Activated naive CD4-positive, alpha-beta T cell treated with anti-CD3 and anti-CD28 coated beads, Interleukin-2, amount 50 U/mL, for 16 hours (primary cell): ENCODE results near the gene TNNI2.
"Not testable (repeated sequence)": the region's sequence is repeated elsewhere in the genome, so short reads cannot be mapped to it uniquely, and the experiment has no call there.

Experiments used
- DNase-seq: peaks from one replicate; pipeline ENCODE4 v3.0.0-alpha.2; 2020

The TNNI2 gene

DNA sequence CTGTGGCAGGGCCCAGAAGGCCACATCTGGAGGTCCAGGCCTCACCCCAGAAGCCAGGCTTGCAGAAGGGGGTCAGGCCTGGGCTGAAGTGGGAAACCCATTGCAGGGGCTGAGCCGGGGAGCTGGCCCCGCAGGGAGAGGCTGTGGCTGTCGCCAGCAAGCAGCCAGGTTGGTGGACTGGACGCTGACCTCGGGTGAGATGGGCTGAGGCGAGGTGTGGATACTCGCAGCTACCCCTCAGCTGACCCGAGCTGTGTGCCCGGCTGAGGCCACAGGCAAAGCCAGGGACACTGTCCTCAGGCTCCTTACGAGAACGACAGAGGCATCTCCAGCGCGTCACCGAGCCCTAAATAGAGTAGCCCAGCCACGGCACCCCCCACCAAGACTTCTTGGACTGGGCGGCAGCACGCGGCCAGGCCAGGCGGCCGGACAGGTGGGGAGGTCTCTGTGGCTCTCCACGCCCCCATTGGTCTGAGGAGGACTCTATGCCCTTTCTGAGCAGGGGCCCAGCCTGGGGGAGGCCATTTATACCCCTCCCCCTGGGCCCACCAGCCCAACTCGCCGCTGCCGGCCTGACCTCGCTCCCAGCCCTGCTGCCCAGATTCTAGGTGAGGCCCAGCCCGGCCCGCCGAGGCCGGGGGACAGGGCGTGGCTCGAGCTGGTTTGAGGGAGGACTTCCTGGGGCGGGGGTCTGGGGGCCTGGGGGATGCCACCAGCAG is at the start of gene TNNI2:
Gene TNNI2, plus strand, starts transcription at position 556 of the 719 bp plus-strand sequence. CDS start 716 bp downstream, outside the sequence.
- DNase-seq: no peak

DNA sequence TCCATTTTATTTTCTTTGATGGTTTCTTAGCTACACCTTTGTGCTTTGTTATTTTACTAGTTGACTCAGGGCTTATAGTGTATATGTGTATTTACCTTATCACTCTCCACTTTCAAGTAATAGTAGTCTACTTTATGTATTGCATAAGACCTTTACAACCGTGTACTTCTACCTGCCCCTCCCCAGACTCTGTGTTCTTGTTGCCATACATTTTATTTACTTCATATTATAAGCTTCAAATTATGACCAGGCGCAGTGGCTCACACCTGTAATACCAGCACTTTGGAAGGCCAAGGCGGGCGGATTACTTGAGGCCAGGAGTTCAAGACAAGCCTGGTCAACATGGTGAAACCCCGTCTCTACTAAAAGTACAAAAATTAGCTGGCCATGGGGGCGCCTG is 46.9 kb upstream of the TNNI2 start:
- DNase-seq: no peak

DNA sequence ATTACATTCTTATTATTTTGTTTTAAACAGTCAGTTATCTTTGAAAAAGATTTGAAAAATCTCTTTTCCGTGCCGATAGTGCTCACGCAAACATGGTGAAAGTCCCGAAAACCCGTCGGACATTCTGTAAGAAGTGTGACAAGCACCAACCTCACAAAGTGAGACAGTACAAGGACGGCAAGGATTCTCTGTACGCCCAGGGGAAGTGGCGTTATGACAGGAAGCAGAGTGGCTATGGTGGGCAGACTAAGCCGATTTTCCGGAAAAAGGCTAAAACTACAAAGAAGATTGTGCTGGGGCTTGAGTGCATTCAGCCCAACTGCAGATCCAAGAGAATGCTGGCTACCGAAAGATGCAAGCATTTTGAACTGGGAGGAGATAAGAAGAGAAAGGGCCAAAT is 46.3 kb upstream of the TNNI2 start:
- DNase-seq: no peak

DNA sequence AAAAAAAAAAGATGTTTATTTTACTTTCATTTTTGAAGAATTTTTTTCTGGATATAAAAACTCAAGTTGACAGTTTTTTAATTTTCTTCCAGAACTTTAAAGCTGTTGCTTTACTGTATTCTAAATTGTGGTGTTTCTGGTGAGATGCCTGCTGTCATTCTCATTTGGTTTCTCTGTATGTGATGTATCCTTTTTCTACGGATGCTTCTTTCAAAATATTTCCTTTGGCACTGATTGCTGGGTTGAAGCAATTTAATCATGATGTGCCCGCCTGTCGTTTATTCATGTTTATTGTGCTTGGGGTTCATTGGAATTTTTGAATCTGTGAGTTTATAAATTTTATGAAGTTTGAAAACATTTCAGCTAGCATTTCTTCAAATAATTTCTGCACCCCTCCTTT is 45.7 kb upstream of the TNNI2 start:
- no peak for DNase-seq

DNA sequence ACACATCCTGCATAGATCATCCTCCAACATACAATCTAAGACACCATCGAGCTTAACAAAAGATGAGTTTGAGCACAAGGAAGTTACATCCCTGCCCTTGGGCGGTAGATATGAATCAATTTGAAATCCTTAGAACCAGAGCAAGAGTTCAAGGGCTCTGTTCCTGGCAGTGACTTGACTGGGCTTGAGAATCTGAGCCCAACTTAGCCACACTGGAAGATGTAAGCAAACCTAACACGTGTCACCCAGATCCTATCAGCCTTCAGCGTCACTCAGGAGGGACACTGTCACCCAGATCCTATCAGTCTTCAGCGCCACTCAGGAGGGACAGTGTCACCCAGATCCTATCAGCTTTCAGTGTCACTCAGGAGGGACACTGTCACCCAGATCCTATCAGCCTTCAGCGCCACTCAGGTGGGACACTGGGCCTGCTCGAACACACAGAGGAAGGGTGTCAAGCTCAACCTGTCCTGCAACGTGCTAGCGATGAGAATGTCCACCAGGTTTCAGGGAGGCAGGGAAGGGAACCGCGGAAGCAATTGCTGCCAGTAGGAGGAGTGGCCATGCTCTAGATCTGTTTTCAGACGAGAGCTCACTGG is 42.3 kb upstream of the TNNI2 start:
- DNase-seq: no peak

DNA sequence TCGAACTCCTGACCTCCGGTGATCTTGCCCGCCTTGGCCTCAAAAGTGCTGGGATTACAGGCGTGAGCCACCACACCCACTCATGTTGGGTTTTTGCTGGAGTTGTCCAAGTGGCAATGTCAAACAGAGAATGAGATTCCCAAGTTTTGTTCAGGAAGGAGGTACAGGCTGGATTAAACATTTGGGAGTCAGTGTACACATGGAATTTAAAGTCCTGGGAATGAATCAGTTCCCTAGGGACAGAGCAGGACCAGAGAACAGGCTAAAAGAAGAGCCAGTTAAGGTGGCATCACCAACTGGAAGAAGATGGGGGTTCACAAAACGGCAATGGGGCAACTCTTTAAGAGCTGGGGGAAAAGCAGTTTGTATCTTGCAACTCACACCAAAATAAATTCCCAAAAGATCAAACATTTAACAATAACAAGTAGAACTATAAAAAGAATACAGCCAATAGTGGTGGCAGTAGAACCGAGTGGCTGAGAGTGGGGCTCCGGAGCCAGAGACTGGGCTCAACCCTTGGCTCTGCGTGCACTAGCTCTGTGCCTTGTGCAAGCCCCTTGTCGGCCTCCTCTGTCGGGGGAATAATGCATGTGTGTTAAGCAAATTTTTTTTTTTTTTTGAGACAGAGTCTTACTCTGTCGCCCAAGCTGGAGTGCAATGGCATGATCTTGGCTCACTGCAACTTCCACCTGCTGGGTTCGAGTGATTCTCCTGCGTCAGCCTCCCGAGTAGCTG is 41.2 kb upstream of the TNNI2 start:
- no peak for DNase-seq

DNA sequence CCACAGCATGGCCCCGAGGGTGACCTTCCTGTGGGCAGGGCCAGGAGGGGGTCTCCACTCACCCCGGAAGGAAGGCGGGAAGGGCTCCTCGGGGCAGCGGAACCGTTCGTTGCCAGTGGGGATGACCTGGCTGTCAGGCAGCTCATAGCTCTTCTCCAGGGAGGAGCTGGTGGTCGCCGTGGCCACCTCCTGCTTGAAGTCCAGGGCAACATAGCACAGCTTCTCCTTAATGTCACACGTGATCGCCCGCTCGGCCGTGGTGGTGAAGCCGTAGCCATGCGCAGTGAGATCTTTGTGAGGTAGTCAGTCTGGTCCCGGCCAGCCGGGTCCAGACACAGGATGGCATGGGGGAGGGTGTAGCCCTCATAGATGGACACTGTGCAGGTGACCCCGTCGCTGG is 35.5 kb upstream of the TNNI2 start:
- DNase-seq: no peak

DNA sequence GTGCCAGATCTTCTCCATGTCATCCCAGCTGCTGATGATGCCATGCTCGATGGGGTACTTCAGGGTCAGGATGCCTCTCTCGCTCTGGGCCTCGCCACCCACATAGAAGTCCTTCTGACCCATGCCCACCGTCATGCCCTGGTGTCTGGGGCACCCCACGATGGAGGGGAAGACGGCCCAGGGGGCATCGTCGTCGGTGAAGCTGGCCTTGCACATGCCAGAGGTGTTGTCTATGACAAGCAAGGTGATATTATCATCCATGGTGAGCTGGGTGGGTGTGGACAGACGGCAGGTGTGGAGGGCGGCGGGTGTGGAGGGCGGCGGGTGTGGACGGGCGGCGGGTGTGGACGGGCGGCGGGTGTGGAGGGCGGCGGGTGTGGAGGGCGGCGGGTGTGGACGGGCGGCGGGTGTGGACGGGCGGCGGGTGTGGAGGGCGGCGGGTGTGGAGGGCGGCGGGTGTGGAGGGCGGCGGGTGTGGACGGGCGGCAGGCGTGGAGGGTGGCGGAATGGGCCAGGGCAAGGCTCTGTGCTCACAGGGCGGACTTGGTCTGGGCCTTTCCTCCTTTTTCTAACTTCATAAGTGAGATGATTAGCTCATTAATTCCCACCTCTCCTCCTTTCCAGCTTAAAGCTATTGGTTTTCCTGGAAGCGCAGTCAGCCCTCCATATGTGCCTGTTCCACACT is 34.8 kb upstream of the TNNI2 start:
- not testable (repeated sequence) for DNase-seq

DNA sequence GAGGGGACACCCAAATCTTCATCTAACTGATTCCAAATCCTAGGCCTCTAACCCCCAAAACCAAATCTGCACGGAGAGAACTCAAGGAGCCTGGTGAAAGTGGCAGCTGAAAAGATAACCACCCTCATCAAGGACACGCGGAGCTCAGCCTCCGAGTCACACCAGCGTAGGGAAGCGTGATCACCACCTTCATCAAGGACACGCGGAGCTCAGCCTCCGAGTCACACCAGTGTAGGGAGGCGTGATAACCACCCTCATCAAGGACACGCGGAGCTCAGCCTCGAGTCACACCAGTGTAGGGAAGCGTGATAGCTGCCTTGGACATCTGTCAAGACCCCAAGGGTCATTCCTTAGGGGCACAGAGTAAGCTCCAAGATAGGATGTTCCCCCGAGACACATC is 33.3 kb upstream of the TNNI2 start:
- no peak for DNase-seq

DNA sequence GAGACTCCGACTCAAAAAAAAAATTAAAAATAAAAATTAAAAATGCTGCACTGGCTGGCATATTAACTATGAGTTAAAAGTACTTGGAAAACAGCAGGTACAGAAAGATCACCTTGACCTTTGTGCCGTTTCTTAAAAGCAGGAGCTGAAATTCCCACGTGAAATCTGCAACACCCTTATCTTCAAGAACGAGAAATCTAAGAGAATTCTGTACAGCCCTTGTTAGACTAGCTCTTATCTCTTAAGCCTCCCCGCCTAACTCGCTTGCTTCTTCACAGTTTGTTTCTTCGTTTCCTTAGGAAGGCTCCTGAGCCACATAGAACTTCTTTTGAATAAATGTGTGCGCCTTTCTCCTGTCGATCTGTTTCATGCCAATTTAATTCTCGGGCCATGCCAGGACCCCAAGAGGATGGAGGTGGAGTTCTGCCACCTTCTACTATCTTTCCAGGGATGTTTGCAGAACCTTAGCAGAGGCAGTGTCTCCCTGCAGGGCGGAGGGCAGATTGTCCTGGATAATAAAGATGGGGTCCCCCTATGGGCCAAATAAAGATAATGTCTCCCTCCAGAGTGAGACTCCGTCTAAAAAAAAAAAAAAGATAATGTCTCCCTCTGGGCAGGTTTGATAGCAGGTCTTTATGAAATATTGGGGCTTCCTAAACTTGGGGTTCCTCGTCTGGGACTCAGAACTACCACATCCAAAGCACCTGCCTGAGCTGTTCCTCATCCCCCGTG is 31.4 kb upstream of the TNNI2 start:
- DNase-seq: no peak

DNA sequence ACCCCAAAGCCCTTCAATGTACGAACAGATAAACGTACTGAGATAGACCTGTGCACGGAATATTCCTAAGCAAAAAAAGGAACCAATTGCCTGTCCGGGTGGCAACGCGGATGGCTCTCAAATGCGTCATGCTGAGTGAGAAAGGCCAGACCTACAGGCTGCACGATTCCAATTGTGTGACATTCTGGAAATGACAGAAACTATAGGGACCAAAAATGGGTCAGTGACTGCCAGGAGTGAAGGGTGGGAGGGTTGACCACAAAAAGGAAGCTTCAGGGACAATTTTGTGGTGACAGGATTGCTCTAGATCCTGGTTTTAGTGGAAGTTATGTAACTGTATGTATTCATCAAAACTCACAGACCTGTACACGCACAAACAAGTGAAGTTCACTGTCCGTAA is 28.0 kb upstream of the TNNI2 start:
- no peak for DNase-seq

DNA sequence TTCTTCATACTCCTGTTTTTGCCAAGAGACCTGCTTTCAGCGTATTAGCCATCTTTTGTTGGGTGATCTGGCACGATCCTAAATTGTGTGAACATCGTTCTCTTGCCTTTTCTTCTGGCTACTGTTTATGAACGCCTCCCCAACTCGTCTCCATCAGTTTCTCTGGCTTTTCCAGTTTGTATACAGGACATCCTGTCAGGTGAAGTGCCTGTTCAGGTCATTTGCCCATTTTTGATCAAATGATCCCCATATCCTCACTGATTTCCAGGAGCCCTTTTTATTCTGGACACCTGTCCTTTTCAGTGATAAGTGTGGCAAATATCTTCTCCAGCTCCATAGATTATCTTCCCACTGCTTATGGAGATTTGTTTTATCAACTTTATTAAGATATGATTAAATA is 26.5 kb upstream of the TNNI2 start:
- no peak for DNase-seq

DNA sequence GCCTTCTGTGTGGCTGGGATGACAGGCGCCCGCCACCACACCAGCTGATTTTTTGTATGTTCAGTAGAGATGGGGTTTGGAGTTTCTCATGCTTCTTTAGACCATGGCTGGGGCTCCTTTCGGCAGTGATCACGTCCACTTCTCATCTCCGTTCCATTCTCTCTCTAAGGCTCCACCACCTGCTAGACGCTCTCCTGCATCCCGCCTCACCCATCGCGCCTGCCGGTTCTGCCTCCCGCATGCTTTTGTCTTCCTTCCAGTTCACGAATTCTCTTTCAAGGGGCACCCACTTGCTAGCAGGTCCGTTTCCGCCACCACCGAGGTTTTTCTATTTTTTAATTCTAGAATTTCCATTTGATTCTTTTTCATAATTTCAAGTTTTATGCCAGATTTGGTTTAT is 26.0 kb upstream of the TNNI2 start:
- DNase-seq: no peak

DNA sequence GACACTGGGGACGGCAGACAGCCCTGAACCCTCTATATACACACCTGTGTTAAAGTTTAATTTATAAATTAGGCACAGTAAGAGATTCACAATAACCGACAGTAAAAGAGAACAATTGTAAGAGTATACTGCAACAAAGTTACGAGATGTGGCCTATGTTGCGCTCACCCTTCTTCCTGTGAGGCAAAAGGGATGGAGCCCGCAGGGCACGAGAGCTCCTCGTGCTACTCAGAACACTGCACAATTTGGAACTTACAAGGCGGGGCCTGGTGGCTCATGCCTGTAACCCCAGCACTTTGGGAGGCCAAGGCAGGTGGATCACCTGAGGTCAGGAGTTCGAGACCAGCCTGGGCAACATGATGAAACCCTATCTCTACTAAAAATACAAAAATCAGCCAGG is 25.4 kb upstream of the TNNI2 start:
- DNase-seq: not testable (repeated sequence)

DNA sequence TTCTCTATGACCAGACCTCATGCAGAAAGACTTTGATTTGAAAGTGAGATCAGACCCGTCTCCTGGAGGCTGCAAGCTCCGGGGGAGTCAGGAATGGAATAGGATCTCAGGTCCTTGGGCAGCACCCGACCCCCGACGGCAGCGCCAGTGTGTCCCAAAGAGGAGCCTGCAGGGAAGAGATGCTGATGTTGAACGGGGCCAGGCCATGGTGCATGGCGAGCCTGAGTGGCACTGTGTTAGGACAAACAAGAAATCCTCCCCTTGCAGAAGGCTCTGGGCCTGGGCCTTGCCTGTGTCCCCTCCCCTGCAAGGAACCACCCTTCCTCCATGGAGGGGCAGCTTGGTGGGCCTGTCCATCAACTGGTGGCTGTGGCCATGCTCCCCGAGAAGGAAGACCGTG is 24.1 kb upstream of the TNNI2 start:
- no peak for DNase-seq

DNA sequence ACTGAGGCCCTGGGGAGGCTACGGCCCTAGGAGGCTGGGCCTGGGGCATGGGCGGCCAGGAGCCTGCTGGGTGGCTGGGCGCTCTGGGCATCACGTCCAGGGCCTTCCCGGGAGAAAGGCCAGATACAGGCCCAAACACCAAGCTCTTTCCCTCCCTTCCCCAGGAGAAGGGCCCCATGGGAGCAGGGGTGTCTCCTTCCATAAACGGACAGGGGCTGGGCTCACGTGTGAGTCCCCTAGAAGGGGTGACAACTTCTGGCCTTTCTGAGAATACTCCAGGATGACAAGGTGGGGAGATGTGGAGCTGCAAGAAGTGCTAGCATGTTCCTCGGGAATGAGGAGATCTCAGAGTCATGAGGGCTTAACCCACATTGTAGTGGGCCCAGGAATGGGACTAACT is 23.5 kb upstream of the TNNI2 start:
- no peak for DNase-seq

DNA sequence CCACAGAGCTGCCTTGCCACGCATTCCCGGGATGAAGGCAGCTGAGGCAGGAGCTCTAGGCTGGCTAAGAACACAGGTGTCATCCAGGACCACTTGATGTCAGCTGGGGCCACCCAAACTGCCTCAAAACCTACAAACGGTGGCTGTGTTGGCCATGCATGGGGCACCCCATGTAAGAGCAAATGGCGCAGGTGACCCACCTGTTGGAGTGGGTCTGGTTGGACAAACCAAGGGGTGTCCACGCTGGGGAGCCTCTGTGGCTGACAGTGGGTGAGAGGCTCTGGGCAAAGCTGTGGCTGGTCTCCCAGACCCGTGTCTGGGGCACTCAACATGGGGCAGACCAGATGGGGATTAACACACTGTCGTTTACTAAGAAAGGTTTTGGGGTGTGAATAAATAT is 23.0 kb upstream of the TNNI2 start:
- no peak for DNase-seq

DNA sequence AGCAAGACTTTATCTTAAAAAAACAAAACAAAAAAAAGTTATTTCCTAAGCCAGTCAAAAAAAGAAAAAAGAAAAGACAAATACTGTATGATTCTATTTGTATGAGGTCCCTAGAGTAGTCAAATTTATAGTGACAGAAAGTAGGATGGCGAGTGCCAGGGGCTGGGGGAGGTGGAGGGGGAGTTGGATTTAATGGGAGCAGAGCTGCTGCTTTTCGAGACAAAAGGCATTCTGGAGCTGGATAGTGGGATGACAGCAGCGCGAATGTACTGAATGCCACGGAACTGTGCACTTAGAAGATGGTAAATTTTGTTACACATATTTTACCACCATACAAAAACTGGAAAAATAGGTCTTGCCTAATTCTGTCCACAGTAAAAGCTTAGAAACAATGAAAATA is 21.8 kb upstream of the TNNI2 start:
- no peak for DNase-seq

DNA sequence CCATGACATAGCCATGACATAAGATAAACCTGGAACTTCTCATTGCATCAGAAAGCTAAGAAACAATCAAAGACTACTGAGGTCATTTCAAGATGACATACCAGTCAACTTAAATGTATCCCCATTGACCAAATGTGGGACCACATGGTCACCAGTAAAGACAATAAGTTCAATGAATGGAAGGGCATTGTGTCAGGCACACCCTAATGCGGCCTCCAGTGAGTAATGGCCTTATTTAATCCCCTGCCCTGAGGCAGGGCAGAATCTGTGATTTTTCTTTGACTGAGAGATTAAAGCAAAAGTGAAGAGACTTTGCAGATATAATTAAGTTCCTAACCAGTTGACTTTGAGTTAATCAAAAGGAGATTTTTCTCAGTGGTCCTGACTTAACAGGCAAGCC is 21.3 kb upstream of the TNNI2 start:
- no peak for DNase-seq

DNA sequence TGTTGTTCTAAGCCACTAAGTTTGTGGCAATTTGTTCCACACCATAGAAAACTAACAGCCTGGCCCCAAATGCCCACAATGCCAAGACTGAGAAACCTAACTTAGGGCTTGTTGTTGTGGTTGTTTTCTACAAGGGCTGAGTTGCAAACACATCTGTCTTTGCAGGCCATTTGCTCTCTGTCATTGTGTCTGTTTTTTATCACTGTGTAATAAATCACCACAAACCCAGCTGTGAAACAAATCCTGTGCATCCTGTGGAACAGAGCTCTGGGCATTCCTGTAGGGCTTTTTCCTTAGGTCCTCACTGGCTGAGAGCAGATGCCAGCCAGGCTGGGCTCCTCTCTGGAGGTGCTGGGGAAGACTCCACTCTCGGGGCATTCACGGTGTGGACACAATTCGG is 19.7 kb upstream of the TNNI2 start:
- DNase-seq: no peak

DNA sequence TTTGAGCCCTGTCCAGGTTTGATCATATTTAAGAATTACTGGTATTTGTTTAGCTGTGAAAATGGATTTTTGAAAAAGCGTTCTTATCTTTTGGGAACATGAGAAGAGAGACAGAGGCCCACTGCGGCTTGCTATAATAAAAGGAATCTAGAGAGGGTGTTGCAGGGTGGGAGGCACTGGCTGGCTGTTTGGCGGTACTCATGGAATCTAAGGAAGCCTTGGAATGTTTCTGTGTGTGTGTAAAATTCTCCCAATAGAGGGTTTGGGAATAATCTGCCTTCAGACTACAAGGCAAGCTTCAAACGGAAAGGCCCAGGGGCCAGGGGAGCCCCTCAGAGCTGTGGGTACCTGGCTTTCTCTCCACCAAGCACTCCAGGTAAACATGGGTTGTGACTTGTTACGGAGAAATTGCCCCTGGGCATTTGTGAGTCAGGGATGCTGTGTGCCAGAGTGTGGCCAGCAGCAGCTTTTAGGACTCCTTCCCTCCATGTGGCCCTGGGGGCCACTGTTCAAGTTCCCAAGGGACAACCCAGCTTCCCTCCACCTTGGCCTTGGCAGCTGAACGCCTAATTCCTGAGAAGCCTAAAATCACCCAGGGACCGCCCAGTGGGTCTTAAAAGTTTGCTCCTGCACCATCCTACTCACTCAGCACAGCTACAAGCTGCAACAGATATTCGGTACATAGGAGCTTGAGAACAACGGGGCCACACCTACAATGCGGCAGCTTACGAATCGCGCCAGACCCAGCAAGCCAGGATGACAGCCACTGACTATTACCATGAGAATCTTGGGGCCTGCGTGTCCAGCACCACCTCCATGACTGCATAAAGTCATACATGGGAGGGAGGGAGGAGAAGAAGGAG is 18.1 kb upstream of the TNNI2 start:
- no peak for DNase-seq

DNA sequence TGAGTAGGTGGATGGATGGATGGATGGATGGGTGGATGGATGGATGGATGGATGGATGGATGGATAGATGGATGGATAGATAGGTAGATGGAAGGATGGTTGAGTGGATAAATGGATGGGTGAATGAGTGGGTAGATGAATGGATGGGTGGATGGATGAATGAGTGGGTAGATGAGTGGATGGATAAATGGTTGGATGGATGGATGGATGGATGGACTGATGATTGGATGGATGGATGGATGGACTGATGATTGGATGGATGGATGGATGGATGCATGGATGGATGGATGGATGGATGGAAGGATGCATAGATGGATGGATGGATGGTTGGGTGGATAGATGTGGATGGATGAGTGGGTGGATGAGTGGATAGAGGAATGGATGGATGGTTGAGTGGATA is 17.2 kb upstream of the TNNI2 start:
- DNase-seq: no peak
